ENCODE data around the gene CPN2.

The CPN2 gene

DNA sequence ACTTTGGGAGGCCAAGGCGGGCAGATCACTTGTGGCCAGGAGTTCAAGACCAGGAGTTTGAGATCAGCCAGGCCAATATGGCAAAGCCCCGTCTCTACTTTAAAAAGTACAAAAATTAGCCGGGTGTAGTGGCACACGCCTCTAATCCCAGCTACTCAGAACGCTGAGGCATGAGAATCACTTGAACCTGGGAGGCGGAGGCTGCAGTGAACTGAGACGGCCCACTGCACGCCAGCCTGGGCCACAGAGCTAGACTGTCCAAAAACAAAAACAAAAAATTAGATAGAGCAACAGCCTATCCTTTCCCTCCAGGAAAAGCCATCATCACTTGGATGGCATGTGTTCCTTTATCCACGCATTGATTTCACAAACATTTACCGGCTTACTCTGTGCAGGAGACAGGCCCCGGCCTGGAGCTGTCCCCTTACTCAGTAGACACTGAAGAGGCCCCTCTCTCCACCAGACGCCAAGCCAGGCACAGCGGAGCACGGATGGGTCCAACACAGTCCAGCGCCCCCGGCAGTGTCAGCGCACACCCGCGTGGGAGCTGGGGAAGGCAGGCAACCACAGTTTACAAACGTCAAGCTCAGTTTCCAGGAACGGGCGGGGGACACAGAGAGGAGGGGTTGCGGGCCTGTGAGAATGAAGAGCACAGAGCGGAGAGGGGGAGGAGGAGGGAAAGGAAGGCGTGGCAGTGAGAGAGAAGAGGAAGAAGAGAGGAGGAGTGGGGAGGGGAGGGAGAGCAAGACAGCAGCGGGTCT, 44.8 kb upstream of the CPN2 start:
- no peak overlapping the region for H3K4me3 ChIP-seq (ENCODE audit: low read depth, low read length)
- TF ChIP-seq, protein P1, sequence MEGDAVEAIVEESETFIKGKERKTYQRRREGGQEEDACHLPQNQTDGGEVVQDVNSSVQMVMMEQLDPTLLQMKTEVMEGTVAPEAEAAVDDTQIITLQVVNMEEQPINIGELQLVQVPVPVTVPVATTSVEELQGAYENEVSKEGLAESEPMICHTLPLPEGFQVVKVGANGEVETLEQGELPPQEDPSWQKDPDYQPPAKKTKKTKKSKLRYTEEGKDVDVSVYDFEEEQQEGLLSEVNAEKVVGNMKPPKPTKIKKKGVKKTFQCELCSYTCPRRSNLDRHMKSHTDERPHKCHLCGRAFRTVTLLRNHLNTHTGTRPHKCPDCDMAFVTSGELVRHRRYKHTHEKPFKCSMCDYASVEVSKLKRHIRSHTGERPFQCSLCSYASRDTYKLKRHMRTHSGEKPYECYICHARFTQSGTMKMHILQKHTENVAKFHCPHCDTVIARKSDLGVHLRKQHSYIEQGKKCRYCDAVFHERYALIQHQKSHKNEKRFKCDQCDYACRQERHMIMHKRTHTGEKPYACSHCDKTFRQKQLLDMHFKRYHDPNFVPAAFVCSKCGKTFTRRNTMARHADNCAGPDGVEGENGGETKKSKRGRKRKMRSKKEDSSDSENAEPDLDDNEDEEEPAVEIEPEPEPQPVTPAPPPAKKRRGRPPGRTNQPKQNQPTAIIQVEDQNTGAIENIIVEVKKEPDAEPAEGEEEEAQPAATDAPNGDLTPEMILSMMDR (IDR thresholded peaks at IDR 0.05; ENCODE audit: low read depth, low read length) = no peak

DNA sequence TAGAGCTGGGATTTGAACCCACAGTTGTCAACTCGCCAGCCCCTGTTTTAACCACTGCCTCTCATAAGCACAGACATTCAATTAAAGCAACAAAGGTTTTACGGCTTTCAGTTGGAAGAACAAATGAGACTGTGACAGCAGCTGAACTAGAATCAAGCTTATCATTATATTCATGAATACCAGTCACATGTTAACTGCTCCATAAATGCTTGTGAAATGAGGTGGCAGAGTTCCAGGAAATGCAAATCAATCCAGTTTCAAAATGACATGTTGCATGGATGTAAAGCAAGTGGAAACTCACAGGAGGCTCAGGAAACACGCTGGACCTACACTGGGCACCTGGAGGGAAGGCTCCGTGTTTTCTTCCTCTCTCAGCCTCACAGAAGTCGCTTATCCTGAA, 44.1 kb upstream of the CPN2 start:
- H3K4me3 ChIP-seq (ENCODE audit: low read depth, low read length) = no peak overlapping the region
- TF ChIP-seq, protein P1 (IDR thresholded peaks at IDR 0.05; ENCODE audit: low read depth, low read length) = no peak

DNA sequence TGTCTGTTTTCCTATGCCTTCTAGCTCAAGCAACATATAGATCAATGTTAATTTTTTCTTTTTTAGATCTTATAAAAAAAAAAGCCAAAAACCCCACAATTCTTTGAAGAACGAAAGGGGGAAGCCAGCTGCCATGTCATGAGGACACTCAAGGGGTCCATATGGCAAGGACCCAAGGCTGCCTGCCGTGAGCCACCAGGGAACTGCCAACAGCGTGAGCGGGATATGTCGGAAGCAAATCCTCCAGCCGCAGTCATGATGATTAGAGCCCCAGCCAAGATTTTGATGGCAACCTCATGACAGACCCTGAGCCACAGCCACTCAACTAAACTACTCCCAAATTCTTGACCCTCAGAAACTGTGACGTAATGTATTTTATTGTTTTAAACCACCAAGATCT, 41.4 kb upstream of the CPN2 start:
- H3K4me3 ChIP-seq (ENCODE audit: low read depth, low read length) = no peak overlapping the region
- TF ChIP-seq, protein P1 (IDR thresholded peaks at IDR 0.05; ENCODE audit: low read depth, low read length) = no peak

DNA sequence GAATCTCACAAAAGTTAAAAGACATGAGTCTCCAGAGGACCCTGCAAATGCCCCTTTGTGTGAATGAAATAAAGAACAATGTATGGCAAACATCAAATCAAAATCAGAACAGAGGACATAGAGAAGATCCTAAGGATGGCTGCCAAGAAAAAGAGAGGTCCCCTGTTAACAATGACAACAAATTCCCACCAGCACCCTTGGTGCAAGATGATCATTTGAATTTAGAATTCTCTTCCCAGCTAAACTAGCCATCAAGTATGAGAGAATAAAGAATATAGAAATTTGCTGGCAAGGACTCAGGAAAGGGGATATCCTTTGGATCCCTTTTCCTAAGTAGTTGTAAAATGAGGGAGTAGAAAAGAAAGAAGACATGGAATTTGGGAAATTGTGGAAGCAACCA, 39.7 kb upstream of the CPN2 start:
- TF ChIP-seq, protein P1 (IDR thresholded peaks at IDR 0.05; ENCODE audit: low read depth, low read length) = no peak
- no peak overlapping the region for H3K4me3 ChIP-seq (ENCODE audit: low read depth, low read length)

DNA sequence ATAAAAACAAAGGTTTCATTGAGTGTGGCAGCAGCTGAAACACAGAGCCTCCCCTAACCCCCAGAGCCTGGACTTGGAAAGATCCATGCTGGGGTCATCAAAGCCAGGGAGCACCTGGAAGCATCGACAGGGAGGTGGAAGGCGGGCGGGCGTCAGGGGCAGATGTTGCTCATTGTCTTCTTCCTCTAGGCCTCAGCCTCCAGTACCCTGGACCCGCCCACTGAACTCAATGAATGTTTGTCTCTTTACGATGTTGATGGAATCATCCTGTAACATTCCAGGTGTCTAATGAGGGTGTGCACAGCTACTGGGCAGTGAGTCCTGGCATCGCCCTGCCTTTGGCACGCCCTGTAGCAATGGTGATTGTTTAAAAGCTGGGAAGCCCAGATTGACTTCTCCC, 38.1 kb upstream of the CPN2 start:
- H3K4me3 ChIP-seq (ENCODE audit: low read depth, low read length) = no peak overlapping the region
- TF ChIP-seq, protein P1 (IDR thresholded peaks at IDR 0.05; ENCODE audit: low read depth, low read length) = no peak

DNA sequence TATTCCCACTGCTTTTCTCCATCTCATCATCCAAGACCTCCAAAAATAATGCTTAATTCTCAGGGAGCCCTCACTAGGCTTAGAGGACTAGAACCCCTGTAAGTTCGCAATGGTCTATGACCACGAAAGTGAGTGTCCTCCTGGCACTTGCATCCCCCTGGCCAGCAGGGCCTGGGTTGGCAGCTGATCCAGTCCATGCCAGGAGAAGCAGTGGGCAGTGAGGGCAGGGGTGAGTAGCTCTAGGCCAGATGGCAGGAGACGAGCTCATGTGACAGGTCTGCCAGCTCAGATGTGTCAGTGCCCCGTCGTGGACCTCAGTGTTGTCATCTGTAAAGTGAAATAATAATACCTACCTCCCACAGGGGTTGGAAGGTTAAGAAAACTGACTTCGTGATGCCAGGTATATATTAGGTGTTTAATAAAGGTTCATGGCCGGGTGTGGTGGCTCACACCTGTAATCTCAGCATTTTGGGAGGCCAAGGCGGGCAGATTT, 36.8 kb upstream of the CPN2 start:
- H3K4me3 ChIP-seq (ENCODE audit: low read depth, low read length) = no peak overlapping the region
- TF ChIP-seq, protein P1 (IDR thresholded peaks at IDR 0.05; ENCODE audit: low read depth, low read length) = no peak

DNA sequence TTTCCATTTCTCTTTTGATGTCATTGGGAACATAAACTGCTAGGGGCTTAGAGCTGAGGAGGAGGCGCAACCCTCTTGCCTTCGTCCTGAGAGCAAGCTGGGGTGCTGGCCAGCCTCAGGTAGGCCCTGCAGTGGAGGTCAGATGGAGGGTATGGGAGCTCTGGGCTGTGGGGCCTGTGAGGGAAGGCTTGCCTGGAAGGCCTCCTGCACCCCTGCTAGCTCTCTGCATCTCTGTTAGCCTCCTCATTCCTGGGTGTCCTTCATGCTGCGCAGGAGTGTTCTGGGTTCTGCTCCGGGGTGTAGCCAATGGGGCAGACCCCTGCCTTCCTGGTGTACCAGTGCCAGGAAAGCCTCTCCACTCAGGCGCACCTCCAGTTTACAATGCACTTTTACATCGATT, 36.1 kb upstream of the CPN2 start:
- H3K4me3 ChIP-seq (ENCODE audit: low read depth, low read length) = no peak overlapping the region

More for the DNA sequence above, 36.1 kb upstream of the CPN2 start:
- TF ChIP-seq, protein P1 (IDR thresholded peaks at IDR 0.05; ENCODE audit: low read depth, low read length) = no peak
